Right lobe of liver (tissue), 6 donors: ENCODE data around the gene ZSWIM9. TPM values are rescaled to one million over a fixed set of nuclear protein-coding genes. Genes with fewer than 3 reads are reported as not detected.
A peak's percentile ranks its signal among the peaks of the same experiment; 100 is the strongest.

Experiments used
- ATAC-seq, 4 donors: fragments of 200-7000 bp; cut with Tn5 transposase; one replicate each; pipeline ENCODE4 v1.9.1; 2020; ENCODE audit warnings: mild to moderate bottlenecking in 4 of 4, moderate library complexity in 4 of 4
- DNase-seq, 3 donors: peaks; one replicate each; pipeline ENCODE4 v3.0.0-alpha.2; 2020
- H3K27ac ChIP-seq, 3 donors: fragments of 200-600 bp; one replicate each; pipeline ENCODE4 v1.8.0; 2022
- H3K27me3 ChIP-seq, 2 donors: fragments of 200-600 bp; one replicate each; pipeline ENCODE4 v1.8.0; 2022
- H3K36me3 ChIP-seq, 4 donors: fragments of 200-600 bp; sonication (generic) in 1 of 4; one replicate each; pipeline versions ENCODE4 v1.5.1 to v1.8.0; 2017 to 2022; ENCODE audit warnings: control low read depth in 1 of 4
- H3K4me1 ChIP-seq, 4 donors: fragments of 200-600 bp; sonication (generic) in 1 of 4; one replicate each; pipeline versions ENCODE4 v1.5.1 to v1.8.0; 2017 to 2022; ENCODE audit warnings: control low read depth in 1 of 4
- H3K4me3 ChIP-seq, 3 donors: fragments of 200-600 bp; one replicate each; pipeline ENCODE4 v1.8.0; 2022
- H3K9me3 ChIP-seq, 4 donors: fragments of 200-600 bp; sonication (generic) in 1 of 4; one replicate each; pipeline versions ENCODE4 v1.5.1 to v1.8.0; 2017 to 2022; ENCODE audit warnings: control low read depth in 1 of 4
- CTCF ChIP-seq, 4 donors: fragments of 200-600 bp in 3 of 4; fragments of 450-650 bp in 1 of 4; IDR thresholded peaks; one replicate each; pipeline versions ENCODE4 v1.5.1 to v1.8.0; 2016 to 2022; ENCODE audit warnings: antibody characterized with exemption in 4 of 4, mild to moderate bottlenecking in 2 of 4
- POLR2A ChIP-seq: fragments of 450-650 bp; IDR thresholded peaks from one replicate; pipeline ENCODE4 v1.6.1; 2017; ENCODE audit warnings: antibody characterized with exemption, mild to moderate bottlenecking
- WGBS: methylation state at CpG from one replicate; pipeline ENCODE4 v1.1.6; 2018; ENCODE audit warnings: low coverage, low lambda C conversion rate; ENCODE audit not compliant: insufficient coverage; ENCODE audit errors: missing lambda C conversion rate; 5-methylcytosine and 5-hydroxymethylcytosine counted together
- intact Hi-C, 2 donors: fragments of 100-400 bp; cut with DNase I; formaldehyde crosslinking; loops; one replicate each; pipeline versions ENCODE4 v1.11.2 to v1.14.1; 2022
- total RNA-seq, 6 experiments: library from RNA; depleted of rRNA in 2 of 6; stranded (reverse); fragments of >200 nt in 2 of 6; fragmentation: NEBNext Ultra II Directional in 3 of 6; extraction: Animal tissue kit (Norgen Biotek cat#: 25700) in 3 of 6; gene quantifications; one replicate each; pipeline versions ENCODE4 v1.1.0 to v1.2.4, GENCODE V29; 2016 to 2023
- donor health status: DM: no; HTN: yes; CAD: no.
- donor health status: DM: no; HTN: no; CAD: no.
- donor health status: DM: no; HTN: no; CAD: no.
- donor health status: DM: no; HTN: yes; CAD: no.
- donor health status: DM: no; HTN: yes; CAD: no.

ZSWIM9 gene
- total RNA-seq, 6 experiments from 2014 or later = 1.5 to 2.5 (median 2.0) TPM

GRCh38 chr19:48136547-48136946, 33.9 kb upstream of the ZSWIM9 start:
- no CpG with 5 or more reads among the region's 4 CpGs for WGBS
- Histone ChIP-seq H3K27me3 (no peaks in the 10 kb centered on the region), H3K9me3 (no peaks in the 10 kb centered on the region), H3K4me3 (no peak overlapping the region), H3K4me1 (no peaks in the 10 kb centered on the region), H3K36me3 (no peaks in the 10 kb centered on the region), H3K27ac (no peak overlapping the region)
- DNase-seq (no peak), ATAC-seq (no peak)
- no peak for TF ChIP-seq CTCF (IDR thresholded peaks at IDR 0.05)
- no peak for TF ChIP-seq POLR2A
- intact Hi-C loops = no loop called here

GRCh38 chr19:48137411-48137810, 33.1 kb upstream of the ZSWIM9 start:
- H3K27me3 ChIP-seq = no peaks in the 10 kb centered on the region
- H3K27ac ChIP-seq = no peak overlapping the region
- 100% methylated on average over 5 of the region's 26 CpGs for WGBS
- ATAC-seq = no peak
- no peaks in the 10 kb centered on the region for H3K36me3 ChIP-seq
- H3K9me3 ChIP-seq = no peaks in the 10 kb centered on the region
- no peak for DNase-seq
- intact Hi-C loops = no loop called here
- no peak overlapping the region for H3K4me3 ChIP-seq
- no peaks in the 10 kb centered on the region for H3K4me1 ChIP-seq
- TF ChIP-seq POLR2A = no peak
- no peak for TF ChIP-seq CTCF (IDR thresholded peaks at IDR 0.05)

- TF ChIP-seq POLR2A = no peak
- TF ChIP-seq CTCF (IDR thresholded peaks at IDR 0.05) = no peak
- Histone ChIP-seq H3K4me1 (no peaks in the 10 kb centered on the region), H3K4me3 (no peak overlapping the region), H3K27me3 (no peaks in the 10 kb centered on the region), H3K9me3 (no peaks in the 10 kb centered on the region), H3K36me3 (no peaks in the 10 kb centered on the region), H3K27ac (no peak overlapping the region)
- intact Hi-C loops = no loop called here
- no CpG with 5 or more reads among the region's 6 CpGs for WGBS
- ATAC-seq (no peak), DNase-seq (no peak)
These were observed 31.4 kb upstream of the ZSWIM9 start for GRCh38 chr19:48139053-48139452.

DNA sequence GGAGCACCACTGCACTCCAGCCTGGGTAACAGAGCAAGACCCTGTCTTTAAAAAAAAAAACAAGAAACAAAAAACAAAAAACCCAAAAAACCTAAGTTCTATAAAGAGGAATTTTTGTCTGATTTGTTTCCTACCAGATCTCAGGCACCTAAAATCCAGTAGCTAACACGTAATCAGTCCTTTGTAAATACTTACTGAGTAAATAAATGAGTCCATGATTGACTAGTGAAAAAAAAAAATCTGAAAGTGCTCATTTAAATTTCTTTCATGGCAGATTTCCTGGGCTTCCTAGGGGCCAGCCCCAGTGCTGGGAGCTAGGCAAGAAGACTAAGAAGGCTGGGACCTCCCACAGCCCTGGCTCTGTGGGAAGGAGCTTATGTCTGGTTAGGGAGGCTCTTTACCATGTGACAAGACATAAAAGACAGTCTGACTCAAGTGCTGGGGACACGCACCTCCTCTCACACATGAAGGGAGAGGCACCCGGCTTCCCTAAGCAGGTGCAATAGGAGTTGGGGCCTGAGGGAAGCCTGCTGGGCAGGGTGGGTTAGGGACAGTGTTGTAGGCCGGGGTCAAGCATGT, 22.8 kb upstream of the ZSWIM9 start:
- Histone ChIP-seq H3K9me3 (no peaks in the 10 kb centered on the region), H3K27ac (peak overlapping the region in 1 of 3 donors; percentile 29), H3K36me3 (no peaks in the 10 kb centered on the region), H3K4me3 (no peak overlapping the region), H3K27me3 (no peaks in the 10 kb centered on the region), H3K4me1 (peaks cover 0 to 26% (median 11%) of the 10 kb centered on the region in 4 donors)
- TF ChIP-seq POLR2A (no peak), CTCF (IDR thresholded peaks at IDR 0.05) (no peak)
- DNase-seq (no peak), ATAC-seq (peak; percentile 12 to 59 (median 38))
- intact Hi-C loops = loop anchor here in 1 of 2 donors (5.0 kb wide), 1 partner anchor 35 kb away; the partner anchor contains the start of gene PLA2G4C
- WGBS = 32% methylated on average over 1 of the region's 4 CpGs
